Keratinocyte (primary cell): ENCODE data around the gene ADAMTSL3. TPM values are rescaled to one million over a fixed set of nuclear protein-coding genes. Genes with fewer than 3 reads are reported as not detected.

Experiments used
- DNase-seq: peaks from one replicate; pipeline ENCODE4 v3.0.0-alpha.2; 2011; ENCODE audit warnings: low read depth, missing footprints, low spot score
- FAIRE-seq: peaks from 2 replicates; lab custom pipeline; 2011; peaks lifted over from hg19 to GRCh38; lab: Jason Lieb, UNC
- H2AFZ ChIP-seq: 2 replicates; pipeline ENCODE4 v1.6.0; 2012; ENCODE audit warnings: low read length, control low read depth, inconsistent platforms; ENCODE audit not compliant: control insufficient read depth
- H3K27ac ChIP-seq: 2 replicates; pipeline ENCODE4 v1.5.1; 2011; ENCODE audit warnings: low read length; ENCODE audit not compliant: control insufficient read depth, insufficient read depth
- H3K27me3 ChIP-seq: 3 replicates; pipeline ENCODE4 v1.6.0; 2011; ENCODE audit warnings: low read length; ENCODE audit not compliant: control insufficient read depth, insufficient read depth; ENCODE audit errors: extremely low read depth
- H3K36me3 ChIP-seq, 2 experiments: 2 replicates in 1 of 2; 3 replicates in 1 of 2; pipeline ENCODE4 v1.5.1; 2011; ENCODE audit warnings: low read length in 2 of 2, mild to moderate bottlenecking in 1 of 2; ENCODE audit not compliant: control insufficient read depth in 2 of 2, insufficient read depth in 2 of 2; ENCODE audit errors: extremely low read depth in 1 of 2
- H3K4me1 ChIP-seq: 3 replicates; pipeline ENCODE4 v1.5.1; 2011; ENCODE audit warnings: low read length; ENCODE audit not compliant: control insufficient read depth, insufficient read depth; ENCODE audit errors: extremely low read depth
- H3K4me2 ChIP-seq: 3 replicates; pipeline ENCODE4 v1.6.0; 2011; ENCODE audit warnings: low read depth, low read length; ENCODE audit not compliant: control insufficient read depth, insufficient read depth; ENCODE audit errors: extremely low read depth
- H3K4me3 ChIP-seq, 3 experiments: fragments of 200-600 bp in 1 of 3; sonication (generic) in 1 of 3; 2 replicates in 2 of 3; 3 replicates in 1 of 3; pipeline ENCODE4 v1.5.1; 2011 to 2016; ENCODE audit warnings: low read length in 3 of 3, mild to moderate bottlenecking in 3 of 3, control low read depth in 2 of 3, inconsistent platforms in 1 of 3, low read depth in 1 of 3, mixed read lengths in 1 of 3, mixed run types in 1 of 3, moderate library complexity in 1 of 3; ENCODE audit not compliant: control insufficient read depth in 2 of 3, insufficient read depth in 2 of 3; ENCODE audit errors: extremely low read depth in 1 of 3
- H3K79me2 ChIP-seq: 2 replicates; pipeline ENCODE4 v1.6.0; 2012; ENCODE audit warnings: low read length; ENCODE audit not compliant: control insufficient read depth, insufficient read depth
- H3K9ac ChIP-seq: 3 replicates; pipeline ENCODE4 v1.6.0; 2011; ENCODE audit warnings: low read length; ENCODE audit not compliant: control insufficient read depth, insufficient read depth; ENCODE audit errors: extremely low read depth
- H3K9me1 ChIP-seq: 3 replicates; pipeline ENCODE4 v1.6.0; 2011; ENCODE audit warnings: low read length; ENCODE audit not compliant: control insufficient read depth, insufficient read depth; ENCODE audit errors: extremely low read depth
- H3K9me3 ChIP-seq: 2 replicates; pipeline ENCODE4 v1.5.1; 2012; ENCODE audit warnings: low read depth, low read length; ENCODE audit not compliant: control insufficient read depth
- H4K20me1 ChIP-seq: 3 replicates; pipeline ENCODE4 v1.6.0; 2011; ENCODE audit warnings: low read length; ENCODE audit not compliant: control insufficient read depth, insufficient read depth; ENCODE audit errors: extremely low read depth
- EZH2 ChIP-seq: IDR thresholded peaks from one replicate; pipeline ENCODE4 v1.6.1; 2012; ENCODE audit warnings: inconsistent platforms, mild to moderate bottlenecking, low read length, moderate library complexity
- dilution Hi-C: fragments of 300-500 bp; cut with MboI; formaldehyde crosslinking; loops from one replicate; pipeline ENCODE4 v1.7.0; 2020; ENCODE audit warnings: low sequenced_read_pairs; ENCODE audit not compliant: extremely low pct_ligation_motif_present
- polyA plus RNA-seq, 5 experiments: library from polyadenylated mRNA; depleted of rRNA in 3 of 5; stranded (reverse) in 3 of 5; stranded (forward) in 1 of 5; unstranded in 1 of 5; fragments of >200 nt; gene quantifications; 1 replicate in 1 of 5; 2 replicates in 3 of 5; 3 replicates in 1 of 5; pipeline versions ENCODE4 v1.2.1 to v1.2.3, GENCODE V29; 2011 to 2012; ENCODE audit warnings: missing spikeins in 2 of 5, low read depth in 1 of 5, low replicate concordance in 1 of 5
- TF ChIP-seq, protein P1 (sequence below), 3 experiments: IDR thresholded peaks in 1 of 3; conservative IDR thresholded peaks in 1 of 3; optimal IDR thresholded peaks in 1 of 3; 2 replicates in 2 of 3; 3 replicates in 1 of 3; pipeline versions ENCODE3 to v1.5.1; 2011; ENCODE audit warnings: low read length in 3 of 3, mild to moderate bottlenecking in 3 of 3, moderate library complexity in 2 of 3, control low read depth in 1 of 3, inconsistent platforms in 1 of 3; ENCODE audit not compliant: insufficient read depth in 2 of 3; ENCODE audit errors: extremely low read depth in 1 of 3

ADAMTSL3 gene
- polyA plus RNA-seq, 1 donor (not counting 4 experiments of a cell fraction or from before 2014, with no cell fraction given), result 0.01 TPM

GRCh38 chr15:83720468-83720867 lies 66.5 kb downstream of the ADAMTSL3 start:
- no peaks in the 10 kb centered on the region for H3K9me1 ChIP-seq
- no peak overlapping the region for H3K4me2 ChIP-seq
- no peak overlapping the region for H3K27ac ChIP-seq
- H3K4me1 ChIP-seq, result no peaks in the 10 kb centered on the region
- dilution Hi-C loops, result no loop called here
- DNase-seq, result no peak
- H3K79me2 ChIP-seq, result no peaks in the 10 kb centered on the region
- no peak overlapping the region for H2AFZ ChIP-seq
- H3K27me3 ChIP-seq, result no peaks in the 10 kb centered on the region
- no peak for TF ChIP-seq EZH2
- TF ChIP-seq, protein P1, sequence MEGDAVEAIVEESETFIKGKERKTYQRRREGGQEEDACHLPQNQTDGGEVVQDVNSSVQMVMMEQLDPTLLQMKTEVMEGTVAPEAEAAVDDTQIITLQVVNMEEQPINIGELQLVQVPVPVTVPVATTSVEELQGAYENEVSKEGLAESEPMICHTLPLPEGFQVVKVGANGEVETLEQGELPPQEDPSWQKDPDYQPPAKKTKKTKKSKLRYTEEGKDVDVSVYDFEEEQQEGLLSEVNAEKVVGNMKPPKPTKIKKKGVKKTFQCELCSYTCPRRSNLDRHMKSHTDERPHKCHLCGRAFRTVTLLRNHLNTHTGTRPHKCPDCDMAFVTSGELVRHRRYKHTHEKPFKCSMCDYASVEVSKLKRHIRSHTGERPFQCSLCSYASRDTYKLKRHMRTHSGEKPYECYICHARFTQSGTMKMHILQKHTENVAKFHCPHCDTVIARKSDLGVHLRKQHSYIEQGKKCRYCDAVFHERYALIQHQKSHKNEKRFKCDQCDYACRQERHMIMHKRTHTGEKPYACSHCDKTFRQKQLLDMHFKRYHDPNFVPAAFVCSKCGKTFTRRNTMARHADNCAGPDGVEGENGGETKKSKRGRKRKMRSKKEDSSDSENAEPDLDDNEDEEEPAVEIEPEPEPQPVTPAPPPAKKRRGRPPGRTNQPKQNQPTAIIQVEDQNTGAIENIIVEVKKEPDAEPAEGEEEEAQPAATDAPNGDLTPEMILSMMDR (optimal IDR thresholded peaks at IDR 0.05 in 1 of 3, IDR thresholded peaks at IDR 0.05 in 1 of 3, conservative IDR thresholded peaks at IDR 0.05 in 1 of 3; ENCODE audit: extremely low read depth in 1 of 3, insufficient read depth in 2 of 3, low read length in 3 of 3), result no peak
- H4K20me1 ChIP-seq, result no peaks in the 10 kb centered on the region
- no peak for FAIRE-seq
- no peak overlapping the region for H3K9ac ChIP-seq
- H3K9me3 ChIP-seq, result no peaks in the 10 kb centered on the region
- no peak overlapping the region for H3K4me3 ChIP-seq
- no peaks in the 10 kb centered on the region for H3K36me3 ChIP-seq

- Histone ChIP-seq H3K4me3 (no peak overlapping the region), H3K9me3 (no peaks in the 10 kb centered on the region), H3K79me2 (no peaks in the 10 kb centered on the region), H4K20me1 (no peaks in the 10 kb centered on the region), H3K36me3 (no peaks in the 10 kb centered on the region), H3K4me2 (no peak overlapping the region), H3K9me1 (no peaks in the 10 kb centered on the region), H3K9ac (no peak overlapping the region), H3K4me1 (no peaks in the 10 kb centered on the region), H3K27me3 (no peaks in the 10 kb centered on the region), H2AFZ (no peak overlapping the region), H3K27ac (no peak overlapping the region)
- no peak for TF ChIP-seq EZH2
- TF ChIP-seq, protein P1 (optimal IDR thresholded peaks at IDR 0.05 in 1 of 3, IDR thresholded peaks at IDR 0.05 in 1 of 3, conservative IDR thresholded peaks at IDR 0.05 in 1 of 3; ENCODE audit: extremely low read depth in 1 of 3, insufficient read depth in 2 of 3, low read length in 3 of 3), result no peak
- dilution Hi-C loops, result no loop called here
- no peak for FAIRE-seq
- DNase-seq, result no peak
Measured at GRCh38 chr15:83721031-83721430, 67.1 kb downstream of the ADAMTSL3 start.
